ENCODE results near the gene GOLGA8B.
"Not testable (repeated sequence)": the region's sequence is repeated elsewhere in the genome, so short reads cannot be mapped to it uniquely, and the experiment has no call there.

GOLGA8B gene

DNA sequence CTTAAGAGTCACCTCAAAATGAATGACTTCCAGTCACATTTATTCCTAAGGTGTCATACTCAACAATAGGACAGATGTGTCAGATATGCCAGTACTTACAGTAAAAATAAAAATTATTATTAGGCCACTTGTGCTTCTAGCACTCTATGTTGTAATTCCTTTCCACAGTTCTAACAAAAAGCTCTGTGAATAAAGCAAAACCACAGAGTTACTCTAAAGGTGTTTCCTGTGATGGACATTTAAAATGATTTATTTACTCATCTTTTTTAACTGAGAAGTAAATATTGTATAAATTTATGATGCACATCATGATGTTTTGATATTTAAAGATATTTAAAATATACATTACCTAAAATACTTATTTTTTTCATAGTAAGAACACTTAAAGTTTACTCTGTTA, 13.9 kb upstream of the GOLGA8B start:
- DNase-seq, result no peak

DNA sequence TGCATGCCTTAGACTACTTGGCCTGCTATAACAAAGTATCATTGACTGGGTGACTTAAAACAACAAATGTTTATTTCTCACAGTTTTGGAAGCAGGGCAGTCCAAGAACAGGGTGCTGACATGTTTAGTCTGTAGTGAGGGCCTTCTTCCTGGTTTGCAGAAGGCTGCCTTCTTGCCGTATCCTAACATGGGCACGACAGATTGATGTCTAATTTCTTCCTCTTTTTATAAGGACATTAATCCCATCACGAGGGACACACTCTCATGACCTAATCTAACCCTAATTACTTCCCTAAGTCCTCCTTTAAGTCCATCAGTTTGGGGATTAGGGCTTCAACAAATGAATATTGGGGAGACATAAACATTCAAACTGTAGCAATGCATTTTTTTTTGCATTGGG, 10.9 kb upstream of the GOLGA8B start:
- DNase-seq, result peak; percentile 51 to 76 (median 63)

DNA sequence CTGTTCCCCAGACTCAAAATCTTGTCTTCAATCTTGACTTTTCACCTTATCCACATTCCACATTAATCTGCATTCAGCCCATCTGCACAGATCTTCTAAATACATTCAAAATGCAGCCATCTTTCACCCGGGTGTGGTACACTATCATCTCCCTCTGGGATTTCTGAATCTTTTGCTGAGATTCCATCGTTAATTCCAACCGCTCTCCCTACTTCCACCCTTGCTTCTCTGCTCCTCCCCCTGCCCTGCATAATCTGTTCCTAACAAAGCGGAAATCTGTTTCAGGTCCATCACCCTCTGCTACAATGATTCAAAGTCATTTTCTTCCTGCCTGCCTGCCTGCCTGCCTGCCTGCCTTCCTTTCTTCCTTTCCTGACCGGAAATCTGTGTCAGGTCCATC, 7.9 kb upstream of the GOLGA8B start:
- DNase-seq, result no peak

DNA sequence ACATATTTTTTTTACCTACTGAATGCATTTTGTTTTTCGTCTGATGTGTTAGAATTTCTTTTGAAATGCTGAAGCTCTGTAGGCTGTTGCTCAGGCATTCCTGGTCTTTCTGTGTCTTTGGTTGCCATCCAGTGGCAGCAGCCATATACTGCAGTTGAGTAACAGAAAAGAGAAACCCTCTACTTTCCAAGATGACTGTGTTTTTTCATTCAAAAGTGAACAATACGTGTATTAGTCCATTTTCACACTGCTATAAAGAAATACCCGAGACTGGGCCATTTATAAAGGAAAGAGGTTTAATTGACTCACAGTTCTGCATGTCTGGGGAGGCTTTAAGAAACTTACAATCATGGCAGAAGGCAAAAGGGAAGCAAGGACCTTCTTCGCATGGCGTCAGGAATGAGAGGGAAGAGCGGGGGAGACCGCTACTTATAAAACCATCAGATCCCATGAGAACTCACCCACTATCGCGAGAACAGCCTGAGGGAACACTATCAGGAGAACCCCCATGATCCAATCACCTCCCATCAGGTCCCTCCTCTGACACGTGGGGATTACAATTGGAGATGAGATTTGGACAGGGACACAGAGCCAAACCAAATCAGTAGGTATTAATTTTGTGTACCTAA, 4.7 kb upstream of the GOLGA8B start:
- DNase-seq, result peak; percentile 66 to 78 (median 73)

DNA sequence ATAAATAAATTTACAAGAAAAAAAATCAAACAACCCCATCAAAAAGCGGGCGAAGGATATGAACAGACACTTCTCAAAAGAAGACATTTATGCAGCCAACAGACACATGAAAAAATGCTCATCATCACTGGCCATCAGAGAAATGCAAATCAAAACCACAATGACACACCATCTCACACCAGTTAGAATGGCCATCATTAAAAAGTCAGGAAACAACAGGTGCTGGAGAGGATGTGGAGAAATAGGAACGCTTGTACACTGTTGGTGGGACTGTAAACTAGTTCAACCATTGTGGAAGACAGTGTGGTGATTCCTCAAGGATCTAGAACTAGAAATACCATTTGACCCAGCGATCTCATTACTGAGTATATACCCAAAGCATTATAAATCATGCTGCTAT, 2.5 kb upstream of the GOLGA8B start:
- not testable (repeated sequence) for DNase-seq

DNA sequence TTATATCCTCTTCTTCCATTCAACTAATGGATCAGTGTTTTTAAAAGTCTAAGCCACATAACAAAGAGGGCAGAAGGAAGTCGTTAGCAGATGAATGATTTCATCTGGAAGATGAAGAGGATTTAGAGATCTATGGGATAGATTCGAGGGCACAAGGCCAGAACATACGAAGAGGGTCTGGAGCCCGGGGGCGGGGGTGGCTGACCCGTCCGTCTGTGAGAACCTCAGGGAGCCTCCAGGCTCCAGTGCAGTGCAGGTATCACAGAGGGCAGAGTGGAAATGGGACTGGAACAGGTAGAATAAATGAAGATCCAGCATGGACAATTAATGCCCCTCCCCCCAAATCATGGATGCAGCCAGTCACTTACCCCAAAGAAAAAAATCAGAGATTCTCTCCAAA, 1.5 kb upstream of the GOLGA8B start:
- no peak for DNase-seq

DNA sequence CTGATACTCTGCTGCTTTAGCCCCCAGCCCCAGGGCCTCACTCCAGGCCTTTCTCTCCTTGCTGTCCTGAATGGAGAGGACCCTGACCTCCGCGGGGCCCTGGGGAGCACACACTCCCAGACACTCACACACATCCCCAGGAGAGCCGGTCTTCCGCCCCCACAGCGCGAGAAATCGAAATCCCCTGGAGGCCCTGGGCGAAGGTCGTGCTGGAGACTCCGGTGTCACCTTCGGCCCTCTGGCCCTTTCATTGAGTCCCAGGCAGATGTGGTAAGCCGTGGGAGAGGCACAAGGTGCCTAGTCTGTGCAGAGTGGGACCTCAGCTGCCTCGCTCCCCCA, 848 bp upstream of the GOLGA8B start:
- no peak for DNase-seq

DNA sequence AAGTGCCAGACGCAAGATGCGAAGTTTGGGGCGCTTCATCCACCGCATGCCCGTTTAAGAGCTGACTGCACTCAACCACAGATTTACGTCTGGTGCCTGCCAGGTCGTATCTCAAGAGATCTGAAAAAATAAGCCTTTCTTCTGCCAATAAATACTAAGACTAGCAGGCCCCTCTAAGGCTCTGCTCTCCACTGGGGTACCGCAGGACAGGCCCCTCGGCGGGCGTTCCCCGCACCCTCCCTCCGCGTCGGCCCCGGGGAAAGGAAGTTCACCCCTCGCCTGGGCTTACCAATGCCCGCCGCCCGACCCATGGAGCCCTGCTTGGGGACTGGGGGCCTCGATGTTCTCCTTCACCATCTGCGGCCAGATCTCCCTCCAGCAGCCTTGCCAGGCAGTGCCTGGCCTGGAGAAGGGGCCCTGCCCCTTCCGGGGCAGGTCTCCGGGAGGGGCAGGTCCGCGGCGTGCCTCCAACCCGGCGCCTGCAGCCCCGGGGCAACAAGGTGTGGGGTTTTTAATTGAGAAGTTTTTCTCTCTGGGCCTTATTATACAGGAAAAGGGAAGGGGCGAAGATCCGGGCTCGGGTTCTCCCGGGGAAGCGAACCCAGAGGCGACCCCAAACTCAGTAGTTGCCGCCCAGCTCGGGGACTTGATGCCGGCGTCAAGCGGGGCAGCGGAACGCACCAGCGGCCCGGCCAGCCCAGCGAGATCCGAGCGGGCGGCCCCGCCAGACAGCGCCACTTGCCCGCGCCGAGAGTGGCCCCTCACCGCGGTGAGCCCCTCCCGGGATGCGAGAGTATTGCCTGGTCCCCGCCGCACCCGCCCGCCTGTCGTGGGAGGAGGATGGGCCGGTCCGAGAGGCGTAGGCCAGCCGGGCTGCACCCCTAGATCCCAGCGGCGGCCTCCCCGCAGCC, 735 bp downstream of the GOLGA8B start:
- peak; percentile 32 to 70 (median 48) for DNase-seq

DNA sequence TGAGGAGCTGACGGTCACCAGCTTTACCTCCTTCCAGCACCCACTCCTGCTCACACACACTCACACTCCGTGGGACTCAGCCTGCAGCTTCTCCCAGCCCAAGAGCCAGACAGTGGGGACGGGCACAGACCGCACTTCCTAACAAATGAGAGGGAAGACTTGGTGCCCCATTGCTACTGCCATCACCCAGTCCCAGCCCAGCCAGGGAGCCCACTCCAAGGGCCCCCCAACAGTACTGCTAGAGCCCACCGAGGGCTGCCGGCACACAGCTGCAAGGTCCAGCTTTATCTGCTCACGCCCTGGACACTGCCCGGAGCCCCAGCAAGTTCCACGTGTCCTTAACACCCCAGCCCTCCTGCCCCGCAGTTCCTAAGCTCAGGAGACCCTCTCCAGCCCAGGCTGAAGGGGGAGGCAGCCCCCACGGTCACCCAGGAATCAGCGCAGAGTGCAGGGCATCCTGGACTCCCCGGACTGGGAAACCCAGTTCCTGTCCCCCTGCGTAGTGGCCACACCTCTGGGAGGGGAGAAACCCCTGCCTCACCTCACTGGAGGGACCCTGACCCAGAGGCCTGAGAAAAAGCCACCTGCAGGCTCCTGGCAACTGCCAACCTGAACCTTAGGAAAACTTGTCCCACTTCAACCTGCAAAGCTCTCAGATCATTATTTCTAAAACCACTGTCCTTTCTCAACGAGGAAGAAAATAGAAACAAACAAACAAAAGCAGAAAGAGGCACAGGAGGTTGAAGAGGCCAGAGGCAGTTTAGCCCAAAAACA, 1.6 kb downstream of the GOLGA8B start:
- not testable (repeated sequence) for DNase-seq

DNA sequence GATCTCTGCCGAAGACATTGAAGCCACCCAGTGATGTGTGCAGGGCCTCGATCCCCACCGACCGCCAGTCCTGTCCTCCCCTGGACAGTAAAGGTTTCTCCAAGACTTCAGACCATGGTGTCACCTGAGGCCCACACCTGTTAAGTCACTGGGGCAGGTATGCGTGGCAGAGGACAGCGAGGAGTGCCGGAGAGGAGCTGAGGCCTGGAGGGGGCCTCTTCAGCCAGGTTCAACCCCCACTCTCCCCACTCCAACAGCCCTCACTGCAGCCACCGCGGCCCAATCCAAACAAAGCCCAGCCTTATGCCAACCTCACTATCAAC, 2.4 kb downstream of the GOLGA8B start:
- no peak for DNase-seq

DNA sequence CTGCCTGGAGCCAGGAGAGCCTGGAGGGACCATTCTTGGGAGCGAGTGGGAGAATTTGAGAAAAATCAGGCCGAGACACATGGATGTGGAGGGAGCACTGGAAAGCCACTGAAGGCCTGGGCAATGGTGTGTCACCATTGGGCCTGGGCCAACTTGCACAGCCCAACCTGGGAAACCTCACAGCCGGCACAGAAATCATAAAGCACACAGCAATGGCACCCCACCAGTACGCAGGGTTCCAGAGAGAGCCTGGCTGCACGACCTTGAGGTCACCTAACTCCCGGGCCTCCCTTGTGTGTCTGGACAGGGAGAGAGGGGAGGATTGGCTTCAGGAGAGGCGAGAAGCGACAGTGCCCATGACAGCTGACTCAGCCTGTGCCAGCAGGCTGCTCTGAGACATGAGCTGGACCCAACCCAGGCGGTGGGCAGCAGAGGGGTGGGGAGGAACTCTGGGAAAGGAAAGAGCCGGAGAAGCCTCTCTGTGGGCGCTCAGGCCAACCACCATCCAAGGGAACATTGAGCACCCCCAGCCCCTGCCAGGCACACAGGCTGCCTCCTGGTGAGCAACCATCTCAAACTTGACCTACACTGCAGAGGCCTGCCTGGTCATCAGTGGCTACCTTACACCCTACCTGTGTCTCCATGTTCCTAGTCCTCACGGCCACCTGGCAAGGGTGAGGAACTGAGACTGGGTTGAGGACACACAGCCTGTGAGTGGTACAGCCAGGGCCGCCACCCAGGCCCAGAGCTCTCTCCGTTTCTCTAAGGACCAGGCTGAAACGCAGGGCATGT, 3.0 kb downstream of the GOLGA8B start:
- DNase-seq, result not testable (repeated sequence)

DNA sequence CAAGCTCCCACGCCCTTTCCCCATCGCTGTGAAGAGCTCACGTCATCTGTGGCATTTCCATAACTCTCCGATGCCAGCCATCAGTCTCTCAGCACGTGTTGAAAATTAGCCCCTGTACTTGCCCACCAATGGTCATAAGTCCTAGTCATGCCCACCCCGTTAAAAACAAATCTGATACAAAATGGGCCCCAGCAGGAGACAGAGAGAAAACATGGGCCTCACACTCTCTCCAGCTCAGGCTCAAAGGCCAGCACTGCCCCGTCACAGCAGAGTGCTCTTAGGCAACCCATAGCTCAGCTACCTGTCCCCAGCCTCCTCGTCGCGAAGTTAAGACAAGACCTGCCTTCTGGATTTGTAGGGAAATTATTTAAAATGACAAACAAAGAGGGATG, 5.2 kb downstream of the GOLGA8B start:
- no peak for DNase-seq

DNA sequence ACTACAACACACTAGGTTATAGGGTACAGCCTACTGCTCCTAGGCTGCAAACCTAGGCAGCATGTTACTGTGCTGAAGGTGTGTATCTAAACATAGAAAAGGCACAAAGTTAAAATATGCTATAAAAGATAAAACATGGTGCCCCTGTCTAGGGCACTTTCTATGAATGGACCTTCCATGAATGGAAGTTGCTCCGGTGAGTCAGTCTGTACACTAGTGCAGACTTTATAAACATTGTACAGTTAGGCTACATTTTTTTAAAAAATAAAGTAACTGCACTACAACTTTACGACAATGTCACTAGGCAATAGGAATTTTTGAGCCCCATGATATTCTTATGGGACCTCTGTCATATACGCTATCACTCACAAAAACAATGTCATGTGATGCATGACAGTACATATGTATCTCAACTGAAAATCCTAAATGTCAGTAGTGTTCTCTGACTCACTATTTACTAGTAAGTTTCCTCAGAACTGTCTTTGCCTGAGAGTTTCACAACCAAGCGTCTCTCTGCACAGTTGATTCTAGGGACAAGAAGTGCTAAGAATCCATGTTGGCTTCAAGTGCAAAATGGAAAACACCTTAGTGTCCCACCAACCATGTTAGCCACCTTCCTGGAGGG, 5.7 kb downstream of the GOLGA8B start:
- DNase-seq, result peak in 2 of 4 experiments; percentile 26 to 37

DNA sequence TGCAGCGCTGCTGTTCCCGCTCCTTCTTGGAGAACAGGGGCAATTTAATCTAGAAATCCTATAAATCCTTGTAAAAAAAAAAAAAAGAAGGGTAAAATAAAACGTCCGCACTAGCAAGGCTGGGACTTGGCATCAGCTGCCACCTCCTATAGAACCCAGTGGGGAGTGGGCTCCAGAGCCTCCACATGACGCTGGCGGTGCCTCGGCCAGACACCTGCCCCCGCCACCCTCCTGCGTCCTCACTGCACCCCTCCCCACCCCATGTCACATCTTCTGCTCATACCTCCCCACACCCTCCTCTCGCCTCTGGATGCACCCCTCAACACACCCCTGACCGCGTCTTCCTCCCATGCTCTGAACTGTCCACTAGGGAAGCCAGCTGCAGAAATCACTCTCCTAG, 8.4 kb downstream of the GOLGA8B start:
- DNase-seq, result not testable (repeated sequence)

DNA sequence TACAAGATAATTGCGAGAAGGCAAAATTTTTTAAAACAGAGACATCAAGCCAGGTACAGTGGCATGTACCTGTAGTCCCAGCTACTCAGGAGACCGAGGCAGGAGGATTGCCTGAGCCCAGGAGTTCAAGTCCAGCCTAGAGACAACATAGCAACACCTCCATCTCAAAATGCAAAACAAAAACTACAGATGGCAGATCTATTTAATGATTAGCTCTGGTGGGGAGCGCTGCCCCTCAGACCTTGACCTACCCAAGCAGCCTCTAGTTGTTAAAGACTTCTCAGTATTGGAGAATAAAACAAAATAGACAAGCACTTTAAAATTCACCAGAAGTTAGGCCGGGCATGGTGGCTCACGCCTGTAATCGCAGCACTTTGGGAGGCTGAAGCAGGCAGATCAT, 10.5 kb downstream of the GOLGA8B start:
- not testable (repeated sequence) for DNase-seq

DNA sequence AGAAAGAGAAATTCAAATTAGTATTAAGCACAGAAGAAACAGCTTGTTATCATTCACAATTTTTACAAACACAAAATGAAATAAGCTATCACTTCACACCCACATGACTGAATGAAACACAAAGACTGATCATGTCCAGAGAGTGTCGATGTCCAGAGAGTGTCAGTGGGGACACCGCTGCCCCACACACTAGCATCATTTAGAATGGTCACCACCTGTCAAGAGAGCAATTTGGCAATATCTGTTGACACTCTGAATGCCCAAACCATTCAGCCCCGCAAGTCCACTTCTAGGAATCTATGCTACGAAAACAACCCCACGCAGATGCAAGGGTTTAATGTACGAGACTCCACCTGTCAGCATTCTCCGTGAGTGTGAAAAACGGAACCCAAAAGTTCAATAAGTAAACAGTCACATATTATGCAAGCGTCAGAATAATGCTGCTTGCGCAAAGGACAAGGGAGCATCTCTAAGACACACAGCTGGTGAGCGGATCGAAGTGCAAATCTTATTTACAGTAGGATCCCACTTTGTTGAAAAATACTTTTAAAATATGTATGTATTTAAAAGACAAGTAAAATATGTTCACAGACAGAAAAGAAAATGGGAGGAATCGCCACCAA, 11.3 kb downstream of the GOLGA8B start:
- DNase-seq, result not testable (repeated sequence)

DNA sequence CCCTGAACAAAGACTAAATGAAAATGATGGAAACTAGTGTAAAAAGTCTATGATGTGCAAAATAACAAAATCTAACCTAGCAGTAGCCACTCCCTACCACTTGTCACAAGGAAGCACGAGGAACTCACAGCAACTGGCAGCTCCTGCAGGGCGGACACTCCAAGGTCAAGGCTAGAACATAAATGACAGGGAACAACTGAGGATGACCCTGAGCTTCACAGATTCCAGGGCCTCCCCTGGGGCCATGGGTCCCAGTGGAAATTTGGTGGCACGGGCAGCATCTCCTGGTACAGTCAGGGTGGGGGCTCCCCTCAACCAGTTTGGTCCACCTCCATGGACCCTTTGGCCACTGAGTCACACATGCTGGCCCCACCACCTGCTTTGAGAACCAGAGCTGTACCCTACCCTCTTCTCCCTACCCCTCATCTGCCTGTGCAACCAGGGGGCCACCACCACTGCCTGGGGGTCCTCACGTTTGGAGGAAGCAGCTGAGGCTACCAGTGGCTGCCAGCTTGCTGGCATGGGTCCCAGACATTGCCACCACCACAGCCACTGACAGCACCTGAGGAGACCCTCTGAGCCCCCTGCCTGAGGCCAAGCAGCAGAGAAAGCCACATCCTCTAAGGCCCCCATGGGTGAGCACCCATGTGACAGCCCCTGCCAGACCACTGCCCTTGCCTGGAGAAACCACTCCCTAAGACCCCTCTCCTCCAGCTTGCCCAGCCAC, 13.6 kb downstream of the GOLGA8B start:
- not testable (repeated sequence) for DNase-seq

DNA sequence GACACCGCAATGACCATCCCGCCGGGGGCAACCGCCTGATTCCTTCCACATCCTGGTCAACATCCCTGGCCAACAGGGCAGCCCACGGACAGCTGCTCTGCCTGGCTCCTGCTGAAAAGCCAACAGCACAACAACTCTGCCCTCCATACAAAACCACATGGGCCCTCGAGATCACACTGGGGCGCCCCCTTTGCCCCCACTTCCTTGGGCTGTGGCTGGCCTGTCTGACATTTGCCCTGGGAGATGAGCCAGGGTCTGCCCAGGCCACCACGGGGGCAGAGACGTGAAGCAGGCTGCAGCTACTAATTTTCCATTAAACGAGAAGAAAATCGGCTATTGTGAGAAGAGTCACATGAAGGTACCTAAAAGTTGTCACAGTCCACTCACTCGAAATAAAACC, 16.3 kb downstream of the GOLGA8B start:
- not testable (repeated sequence) for DNase-seq

DNA sequence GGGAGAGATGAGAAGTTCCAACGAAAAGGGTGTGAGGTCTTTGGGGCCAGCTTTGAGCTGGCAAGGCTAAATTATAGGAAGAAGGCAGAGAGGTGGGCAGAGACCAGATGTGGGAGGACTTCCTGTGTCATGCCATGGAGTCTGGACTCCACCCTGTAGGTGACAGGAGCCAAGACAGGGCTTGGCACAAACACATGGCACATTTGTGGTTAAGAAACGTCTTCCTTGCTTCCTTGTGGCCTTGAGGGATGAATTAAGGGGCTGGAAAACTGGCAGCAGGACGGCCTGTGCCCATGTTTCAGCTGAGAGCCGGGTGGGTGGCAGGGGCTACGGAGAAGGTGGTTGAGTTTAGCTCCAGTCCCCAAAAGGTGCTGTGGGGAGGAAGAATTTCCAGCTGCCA, 18.7 kb downstream of the GOLGA8B start:
- not testable (repeated sequence) for DNase-seq

DNA sequence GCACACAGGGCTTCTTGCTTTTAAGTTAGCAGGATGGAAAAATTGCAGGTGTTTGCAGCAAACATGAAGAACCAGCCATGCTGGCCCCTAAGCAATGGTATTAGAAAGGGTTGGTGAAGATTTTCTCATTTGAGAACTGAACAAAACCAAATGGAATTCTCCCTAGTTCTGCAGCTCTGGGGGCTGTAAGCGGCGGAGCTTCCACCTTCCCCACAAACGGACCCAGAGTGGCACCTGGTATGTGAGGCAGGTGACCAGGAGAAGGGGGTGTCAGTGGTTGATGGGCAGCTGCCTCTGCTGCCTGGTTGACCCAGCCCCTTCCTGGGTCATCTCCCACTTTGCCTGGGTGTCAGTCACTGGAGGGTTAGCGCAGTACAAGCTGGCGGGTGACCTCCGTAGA, 22.6 kb downstream of the GOLGA8B start:
- DNase-seq, result not testable (repeated sequence)

DNA sequence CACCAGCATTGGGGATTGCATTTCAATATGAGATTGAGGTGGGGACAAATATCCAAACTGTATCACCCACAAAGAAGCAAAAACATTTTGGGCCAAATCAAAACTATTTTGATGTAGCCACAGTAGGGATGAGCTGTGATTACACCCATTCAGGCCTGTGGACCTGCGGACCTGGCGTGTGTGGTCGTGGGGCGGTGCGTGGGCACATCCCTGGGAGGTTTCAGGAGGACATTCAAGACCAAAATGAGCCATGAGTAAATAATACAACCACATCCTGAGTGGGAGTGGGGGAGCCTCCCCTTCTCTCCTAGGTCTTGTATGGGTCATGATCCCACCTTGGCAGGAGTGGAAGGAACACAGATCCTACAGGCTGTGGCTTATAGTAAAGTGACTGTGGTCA, 23.7 kb downstream of the GOLGA8B start:
- not testable (repeated sequence) for DNase-seq

Data from suppressor macrophage (primary cell).